B cell (primary cell): ENCODE data around the gene CBL. TPM values are rescaled to one million over a fixed set of nuclear protein-coding genes. Genes with fewer than 3 reads are reported as not detected.

Experiments used
- ATAC-seq: fragments of 200-7000 bp; cut with Tn5 transposase; one replicate; pipeline ENCODE4 v1.10.0; 2021; ENCODE audit warnings: low read depth, mild to moderate bottlenecking, moderate number of reproducible peaks, moderate library complexity
- CTCF ChIA-PET: fragments of 350-600 bp; sonication (Branson Sonifier 250); formaldehyde crosslinking; loops from one replicate; lab custom pipeline; 2021; ENCODE audit warnings: antibody characterized with exemption, inconsistent platforms; lab: Charles Lee
- POLR2A ChIA-PET: fragments of 350-600 bp; sonication (Branson Sonifier 250); formaldehyde crosslinking; loops from one replicate; lab custom pipeline; 2021; ENCODE audit warnings: antibody characterized with exemption; lab: Charles Lee
- DNase-seq: peaks from one replicate; pipeline ENCODE4 v3.0.0; 2013
- H2AFZ ChIP-seq: 2 replicates; pipeline ENCODE4 v1.6.1; 2012; ENCODE audit warnings: mild to moderate bottlenecking, low read depth, low read length; ENCODE audit not compliant: insufficient read depth, poor library complexity, severe bottlenecking
- H3K27ac ChIP-seq, 2 donors: 1 replicate in 1 of 2; 2 replicates in 1 of 2; pipeline ENCODE4 v1.5.1; 2012 to 2013; ENCODE audit warnings: low read length in 2 of 2, mild to moderate bottlenecking in 2 of 2, moderate library complexity in 1 of 2
- H3K27me3 ChIP-seq, 4 experiments: fragments of 200-600 bp in 1 of 4; sonication (generic) in 1 of 4; replicated peaks in 1 of 4; 1 replicate in 2 of 4; 2 replicates in 2 of 4; pipeline versions ENCODE4 v1.6.1 to v1.7.0; 2013 to 2016; ENCODE audit warnings: low read length in 3 of 4, mild to moderate bottlenecking in 2 of 4, mixed read lengths in 1 of 4, moderate library complexity in 1 of 4; ENCODE audit not compliant: insufficient read depth in 4 of 4, control insufficient read depth in 3 of 4; ENCODE audit errors: control extremely low read depth in 1 of 4
- H3K36me3 ChIP-seq, 2 experiments: replicated peaks in 1 of 2; 1 replicate in 1 of 2; 2 replicates in 1 of 2; pipeline versions ENCODE4 v1.6.1 to v1.7.1; 2013; ENCODE audit warnings: low read length in 1 of 2; ENCODE audit not compliant: insufficient read depth in 2 of 2, control insufficient read depth in 1 of 2; ENCODE audit errors: control extremely low read depth in 1 of 2, extremely low read depth in 1 of 2
- H3K4me1 ChIP-seq, 2 donors: fragments of 200-600 bp in 1 of 2; sonication (generic) in 1 of 2; 1 replicate in 1 of 2; 2 replicates in 1 of 2; pipeline versions ENCODE4 v1.5.1 to v1.6.1; 2013 to 2017; ENCODE audit warnings: low read length in 2 of 2; ENCODE audit not compliant: control insufficient read depth in 2 of 2, insufficient read depth in 2 of 2
- H3K4me2 ChIP-seq: replicated peaks from 2 replicates; pipeline ENCODE3; 2012; ENCODE audit warnings: mild to moderate bottlenecking, low read depth, low read length; ENCODE audit not compliant: poor library complexity, severe bottlenecking
- H3K4me3 ChIP-seq, 5 experiments: fragments of 200-600 bp in 1 of 5; sonication (generic) in 1 of 5; 1 replicate in 3 of 5; 2 replicates in 2 of 5; pipeline versions ENCODE4 v1.5.1 to v1.7.0; 2011 to 2016; ENCODE audit warnings: low read length in 4 of 5, mild to moderate bottlenecking in 4 of 5, low read depth in 2 of 5, control low read depth in 1 of 5, moderate library complexity in 1 of 5; ENCODE audit not compliant: insufficient read depth in 1 of 5; ENCODE audit errors: control extremely low read depth in 1 of 5, extremely low read depth in 1 of 5
- H3K79me2 ChIP-seq: fragments of 200-600 bp; sonication (generic); one replicate; pipeline ENCODE4 v1.6.0; 2016; ENCODE audit warnings: low read length; ENCODE audit not compliant: control insufficient read depth, insufficient read depth
- H3K9ac ChIP-seq: fragments of 200-600 bp; sonication (generic); 2 replicates; pipeline ENCODE4 v1.6.1; 2017; ENCODE audit warnings: mild to moderate bottlenecking, low read length, moderate library complexity
- H3K9me3 ChIP-seq, 3 donors: one replicate each; pipeline versions ENCODE4 v1.6.1 to v1.7.1; 2013; ENCODE audit warnings: low read length in 2 of 3; ENCODE audit not compliant: control insufficient read depth in 2 of 3, insufficient read depth in 1 of 3; ENCODE audit errors: control extremely low read depth in 1 of 3
- H4K20me1 ChIP-seq: 2 replicates; pipeline ENCODE4 v1.6.0; 2012; ENCODE audit warnings: mild to moderate bottlenecking, low read length; ENCODE audit not compliant: insufficient read depth, control insufficient read depth, poor library complexity, severe bottlenecking
- H3K27ac Mint-ChIP-seq: one replicate; pipeline ENCODE4 v1.8.0; 2021; ENCODE audit warnings: mixed read lengths
- H3K27me3 Mint-ChIP-seq: one replicate; pipeline ENCODE4 v1.8.0; 2021; ENCODE audit warnings: mixed read lengths
- H3K4me1 Mint-ChIP-seq: one replicate; pipeline ENCODE4 v1.8.0; 2021; ENCODE audit warnings: mixed read lengths
- H3K4me3 Mint-ChIP-seq: one replicate; pipeline ENCODE4 v1.8.0; 2021; ENCODE audit warnings: mixed read lengths
- H3K9me3 Mint-ChIP-seq: one replicate; pipeline ENCODE4 v1.8.0; 2022; ENCODE audit warnings: mixed read lengths; ENCODE audit not compliant: insufficient read depth
- EZH2 ChIP-seq: IDR thresholded peaks from 2 replicates; pipeline ENCODE4 v1.6.1; 2012; ENCODE audit warnings: borderline replicate concordance, low read depth, mild to moderate bottlenecking, moderate library complexity, low read length; ENCODE audit not compliant: insufficient read depth, poor library complexity, severe bottlenecking
- WGBS: methylation state at CpG from one replicate; pipeline ENCODE4 v1.1.5; 2013; ENCODE audit warnings: missing lambda C conversion rate; ENCODE audit not compliant: insufficient coverage; 5-methylcytosine and 5-hydroxymethylcytosine counted together
- intact Hi-C: fragments of 100-400 bp; cut with micrococcal nuclease; formaldehyde crosslinking; loops from one replicate; pipeline ENCODE4 v1.10.0; 2022
- polyA plus RNA-seq: library from polyadenylated mRNA; depleted of rRNA; stranded (reverse); fragments of >200 nt; gene quantifications from 2 replicates; pipeline ENCODE4 v1.2.3, GENCODE V29; 2012
- total RNA-seq, 2 donors: library from RNA; stranded (reverse); fragments of 120-200 nt in 1 of 2; gene quantifications; 1 replicate in 1 of 2; 2 replicates in 1 of 2; pipeline versions ENCODE4 v1.2.3 to v1.2.4, GENCODE V29; 2013 to 2022
- TF ChIP-seq, protein P1 (sequence below): fragments of 200-600 bp; IDR thresholded peaks from one replicate; pipeline ENCODE4 v1.8.0; 2022; ENCODE audit warnings: antibody characterized with exemption, mild to moderate bottlenecking

The CBL gene
- total and polyA plus RNA-seq, 2 donors (not counting 1 experiment from before 2014, with no cell fraction given) = 11.7 to 35.2 TPM

DNA sequence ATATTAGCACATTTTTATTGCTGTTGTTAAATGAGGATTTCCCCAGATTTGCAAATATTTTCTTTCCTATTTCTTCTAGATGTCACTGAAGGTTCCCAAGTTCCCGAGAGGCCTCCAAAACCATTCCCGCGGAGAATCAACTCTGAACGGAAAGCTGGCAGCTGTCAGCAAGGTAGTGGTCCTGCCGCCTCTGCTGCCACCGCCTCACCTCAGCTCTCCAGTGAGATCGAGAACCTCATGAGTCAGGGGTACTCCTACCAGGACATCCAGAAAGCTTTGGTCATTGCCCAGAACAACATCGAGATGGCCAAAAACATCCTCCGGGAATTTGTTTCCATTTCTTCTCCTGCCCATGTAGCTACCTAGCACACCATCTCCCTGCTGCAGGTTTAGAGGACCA is 93.3 kb downstream of the CBL start:
- Mint-ChIP-seq H3K4me1 (no peaks in the 10 kb centered on the region), H3K4me3 (no peak overlapping the region), H3K27ac (no peak overlapping the region), H3K27me3 (no peaks in the 10 kb centered on the region), H3K9me3 (no peaks in the 10 kb centered on the region)
- WGBS = 97% methylated on average over 7 of the region's 9 CpGs
- no peak overlapping the region for H3K27ac ChIP-seq
- H3K4me1 ChIP-seq = no peaks in the 10 kb centered on the region
- H3K79me2 ChIP-seq = no peaks in the 10 kb centered on the region
- TF ChIP-seq, protein P1, sequence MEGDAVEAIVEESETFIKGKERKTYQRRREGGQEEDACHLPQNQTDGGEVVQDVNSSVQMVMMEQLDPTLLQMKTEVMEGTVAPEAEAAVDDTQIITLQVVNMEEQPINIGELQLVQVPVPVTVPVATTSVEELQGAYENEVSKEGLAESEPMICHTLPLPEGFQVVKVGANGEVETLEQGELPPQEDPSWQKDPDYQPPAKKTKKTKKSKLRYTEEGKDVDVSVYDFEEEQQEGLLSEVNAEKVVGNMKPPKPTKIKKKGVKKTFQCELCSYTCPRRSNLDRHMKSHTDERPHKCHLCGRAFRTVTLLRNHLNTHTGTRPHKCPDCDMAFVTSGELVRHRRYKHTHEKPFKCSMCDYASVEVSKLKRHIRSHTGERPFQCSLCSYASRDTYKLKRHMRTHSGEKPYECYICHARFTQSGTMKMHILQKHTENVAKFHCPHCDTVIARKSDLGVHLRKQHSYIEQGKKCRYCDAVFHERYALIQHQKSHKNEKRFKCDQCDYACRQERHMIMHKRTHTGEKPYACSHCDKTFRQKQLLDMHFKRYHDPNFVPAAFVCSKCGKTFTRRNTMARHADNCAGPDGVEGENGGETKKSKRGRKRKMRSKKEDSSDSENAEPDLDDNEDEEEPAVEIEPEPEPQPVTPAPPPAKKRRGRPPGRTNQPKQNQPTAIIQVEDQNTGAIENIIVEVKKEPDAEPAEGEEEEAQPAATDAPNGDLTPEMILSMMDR = no peak
- TF ChIP-seq EZH2 = no peak
- ChIA-PET POLR2A (no interaction called here), CTCF (interaction anchor here (0.6 to 2.0 kb wide), 5 partner anchors 22 to 316 kb away, joined by 3 to 5 read pairs (median 4); no protein-coding TSS in a partner anchor)
- no peak overlapping the region for H3K9ac ChIP-seq
- H3K36me3 ChIP-seq = peaks cover 36 to 85% of the 10 kb centered on the region in 2 experiments
- no peaks in the 10 kb centered on the region for H4K20me1 ChIP-seq
- no peak for DNase-seq
- H3K27me3 ChIP-seq = no peaks in the 10 kb centered on the region
- H2AFZ ChIP-seq = no peak overlapping the region
- H3K4me2 ChIP-seq = no peak overlapping the region
- no peak overlapping the region for H3K4me3 ChIP-seq
- no peaks in the 10 kb centered on the region for H3K9me3 ChIP-seq
- ATAC-seq = no peak
- intact Hi-C loops = no loop called here

DNA sequence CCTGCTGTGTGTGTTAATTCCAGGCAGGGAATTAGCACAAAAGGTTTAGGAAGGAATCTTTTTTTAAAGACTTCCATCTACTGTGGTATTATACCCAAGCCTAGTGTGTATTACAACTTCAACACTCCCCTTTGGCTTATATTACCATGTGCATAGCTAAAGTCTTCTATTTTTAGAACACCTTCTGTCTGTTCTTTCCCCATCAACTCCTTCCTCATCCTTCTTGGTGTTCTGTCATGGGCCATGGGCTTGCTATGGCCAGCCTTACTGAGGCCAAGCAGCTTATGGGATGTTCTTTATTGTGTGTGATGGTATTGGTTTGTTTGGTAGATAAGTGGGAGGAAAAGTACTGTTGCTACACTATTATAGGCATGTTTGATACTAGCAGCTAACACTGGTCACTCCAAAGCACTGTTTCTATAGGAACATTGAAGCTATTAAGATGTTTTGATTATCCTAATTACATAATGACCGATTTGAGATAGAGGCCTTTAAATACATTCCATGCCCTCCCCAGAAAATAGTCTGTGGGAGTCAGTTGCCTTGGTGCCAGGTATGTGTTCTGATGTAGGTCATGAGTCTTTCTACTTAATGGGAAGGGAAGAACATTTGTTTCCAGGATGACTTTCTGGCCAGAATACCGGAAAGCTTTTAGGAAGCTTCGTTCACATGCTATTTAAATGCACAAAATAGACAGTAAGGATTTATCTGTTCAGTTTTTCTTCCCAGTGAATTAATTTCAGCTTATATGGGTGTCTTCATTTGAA is 94.2 kb downstream of the CBL start:
- H3K4me1 Mint-ChIP-seq = no peaks in the 10 kb centered on the region
- Histone ChIP-seq H3K9ac (no peak overlapping the region), H3K9me3 (no peaks in the 10 kb centered on the region), H3K4me2 (no peak overlapping the region), H3K4me1 (no peaks in the 10 kb centered on the region), H3K27ac (no peak overlapping the region), H3K27me3 (no peaks in the 10 kb centered on the region), H4K20me1 (no peaks in the 10 kb centered on the region), H3K4me3 (no peak overlapping the region), H3K79me2 (no peaks in the 10 kb centered on the region), H3K36me3 (peaks cover 38 to 83% of the 10 kb centered on the region in 2 experiments), H2AFZ (no peak overlapping the region)
- no peak for DNase-seq
- no peak for ATAC-seq
- no peaks in the 10 kb centered on the region for H3K9me3 Mint-ChIP-seq
- TF ChIP-seq EZH2 = no peak
- TF ChIP-seq, protein P1 = no peak
- no peak overlapping the region for H3K27ac Mint-ChIP-seq
- no peaks in the 10 kb centered on the region for H3K27me3 Mint-ChIP-seq
- no CpG with 5 or more reads among the region's 3 CpGs for WGBS
- CTCF ChIA-PET = interaction anchor here (0.9 to 2.0 kb wide), 5 partner anchors 21 to 131 kb away, joined by 3 to 5 read pairs (median 4); no protein-coding TSS in a partner anchor
- POLR2A ChIA-PET = no interaction called here
- intact Hi-C loops = no loop called here
- H3K4me3 Mint-ChIP-seq = no peak overlapping the region
